RKO (cell line): ENCODE data around the gene KCTD16.

Experiments
- DNase-seq: peaks from one replicate; pipeline ENCODE4 v3.0.0-alpha.2; 2016; ENCODE audit warnings: low spot score

KCTD16 gene

DNA sequence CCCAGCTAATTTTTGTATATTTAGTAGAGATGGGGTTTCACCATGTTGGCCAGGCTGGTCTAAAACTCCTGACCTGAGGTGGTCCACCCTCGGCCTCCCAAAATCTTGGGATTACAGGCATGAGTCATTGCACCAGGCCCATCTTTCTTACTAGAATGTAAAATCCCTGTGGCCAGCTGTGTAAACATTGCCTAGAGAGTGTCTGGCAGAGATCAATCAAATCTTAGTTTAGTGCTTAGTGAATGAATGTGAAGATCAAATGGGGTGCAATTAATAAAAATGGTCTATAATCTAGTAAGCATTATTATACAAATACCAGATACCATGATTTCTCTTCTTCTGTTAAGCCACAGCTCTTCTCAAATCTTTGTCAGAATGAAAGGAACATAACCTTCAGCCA, 289.9 kb downstream of the KCTD16 start:
- DNase-seq = no peak

DNA sequence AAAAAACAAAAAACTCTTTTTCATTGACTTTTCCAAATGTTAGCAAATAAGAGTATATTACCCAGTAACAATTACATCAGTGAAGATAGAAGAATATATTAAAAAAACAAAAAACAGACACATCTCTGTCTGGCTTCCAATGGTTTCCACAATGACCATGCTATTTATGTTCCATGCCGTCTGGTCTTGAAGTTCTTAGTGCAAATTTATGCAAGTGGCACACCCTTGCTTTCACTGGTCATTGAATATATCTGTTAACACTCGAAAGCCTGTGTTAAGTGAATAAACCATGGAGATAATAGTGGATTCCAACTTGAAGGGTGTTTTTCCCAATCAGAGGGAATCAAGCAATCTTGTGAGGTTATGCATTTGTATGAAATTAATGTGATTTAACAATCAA, 291.9 kb downstream of the KCTD16 start:
- no peak for DNase-seq

GRCh38 chr5:144463481-144464223, 293.0 kb downstream of the KCTD16 start:
- DNase-seq = no peak

DNA sequence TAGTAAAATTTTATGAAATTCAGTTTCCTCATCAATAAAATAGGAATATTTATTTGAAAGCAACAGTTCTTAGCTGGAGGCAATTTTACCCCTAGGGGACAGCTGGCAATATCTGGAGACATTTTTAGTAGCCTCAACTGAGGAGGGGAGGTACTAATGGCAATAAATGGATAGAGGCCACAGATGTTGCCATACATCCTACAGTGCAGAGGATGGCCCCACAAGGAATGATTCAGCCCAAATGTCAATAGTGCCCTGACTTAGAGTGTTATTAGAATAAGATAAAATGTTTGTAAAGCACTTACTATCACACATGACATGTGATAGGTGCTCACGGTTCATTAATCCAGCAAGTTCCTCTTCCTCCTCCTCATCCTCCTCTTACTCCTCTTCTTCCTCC, 293.6 kb downstream of the KCTD16 start:
- no peak for DNase-seq

DNA sequence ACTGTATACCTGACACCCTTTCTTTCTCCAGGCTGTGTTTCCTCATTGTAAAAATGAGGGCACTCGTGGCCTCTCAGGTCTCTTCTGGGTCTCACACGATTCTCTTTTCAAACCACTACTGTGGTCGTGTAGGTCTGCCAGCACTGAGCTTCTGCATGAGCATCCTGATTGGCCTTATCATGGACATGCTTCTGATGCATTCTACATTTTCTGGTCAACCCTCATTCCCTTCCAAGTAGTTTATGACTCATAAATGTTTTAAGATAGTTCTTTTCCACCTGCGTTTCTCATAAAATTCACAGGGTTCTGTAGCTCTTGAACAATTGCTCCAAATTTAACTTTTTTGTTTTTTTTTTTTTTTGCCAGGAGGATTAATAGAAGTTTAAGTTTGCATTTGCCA, 294.8 kb downstream of the KCTD16 start:
- no peak for DNase-seq

GRCh38 chr5:144467792-144468191, 297.1 kb downstream of the KCTD16 start:
- DNase-seq = peak; percentile 41

DNA sequence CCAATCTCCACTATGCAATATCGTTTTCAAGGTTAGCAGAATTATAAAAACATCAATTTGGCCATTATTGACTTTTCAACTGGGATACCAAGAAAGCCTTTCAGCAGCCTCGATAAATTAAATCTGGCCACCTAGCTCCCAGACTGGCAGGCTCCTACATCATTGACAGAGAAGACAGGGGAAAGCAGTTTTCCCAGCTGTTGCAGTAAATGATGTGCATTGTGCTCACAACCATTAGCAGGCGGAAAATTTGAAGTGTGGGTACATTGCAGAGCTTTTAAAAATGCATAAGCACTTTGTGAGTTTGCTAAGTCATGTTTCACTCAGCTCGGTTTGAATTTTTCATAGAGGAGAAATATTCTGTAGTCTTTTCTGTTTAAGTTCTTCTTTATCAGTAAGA, 297.9 kb downstream of the KCTD16 start:
- DNase-seq = no peak

- no peak for DNase-seq
Observed at GRCh38 chr5:144469106-144469505, 298.4 kb downstream of the KCTD16 start.

DNA sequence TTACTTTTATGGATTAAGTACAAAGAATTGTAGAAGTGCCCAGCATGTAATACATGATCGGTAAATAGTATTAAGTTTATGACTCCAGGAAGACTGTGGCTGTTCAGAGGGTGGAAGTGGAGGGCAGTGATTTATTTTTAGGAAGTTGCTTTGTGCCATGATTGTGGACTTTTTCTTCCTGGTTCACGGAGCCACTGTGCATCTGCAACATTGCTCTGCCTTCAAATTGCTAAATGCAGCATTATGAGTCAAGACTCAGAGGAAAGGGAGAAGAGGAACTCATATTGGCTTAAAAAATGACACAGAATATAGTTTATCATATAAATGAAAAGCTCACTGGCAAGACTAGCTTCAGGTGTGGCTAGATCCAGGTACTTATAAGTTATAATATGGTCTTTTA, 301.5 kb downstream of the KCTD16 start:
- DNase-seq = no peak

GRCh38 chr5:144473650-144474049, 303.0 kb downstream of the KCTD16 start:
- no peak for DNase-seq

GRCh38 chr5:144478565-144478964, 307.9 kb downstream of the KCTD16 start:
- DNase-seq = no peak

DNA sequence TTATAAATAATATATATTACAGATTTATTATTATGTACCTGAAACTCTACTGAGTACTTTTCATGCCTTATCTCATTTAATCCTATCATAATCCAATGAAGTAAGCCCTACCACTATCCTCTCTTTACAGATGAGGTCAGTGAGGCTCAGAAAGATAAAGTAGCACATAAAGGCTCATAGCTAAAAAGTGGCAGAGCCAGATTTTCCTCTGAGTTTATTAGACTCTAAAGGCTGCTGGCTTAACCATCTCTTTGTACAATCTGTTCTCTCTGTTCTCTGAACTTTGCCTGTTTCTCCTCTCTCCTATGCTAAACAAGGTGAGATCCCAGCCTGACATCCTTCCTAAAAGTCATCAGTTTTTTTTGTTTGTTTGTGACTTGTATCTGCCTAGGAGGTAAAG, 311.2 kb downstream of the KCTD16 start:
- no peak for DNase-seq

DNA sequence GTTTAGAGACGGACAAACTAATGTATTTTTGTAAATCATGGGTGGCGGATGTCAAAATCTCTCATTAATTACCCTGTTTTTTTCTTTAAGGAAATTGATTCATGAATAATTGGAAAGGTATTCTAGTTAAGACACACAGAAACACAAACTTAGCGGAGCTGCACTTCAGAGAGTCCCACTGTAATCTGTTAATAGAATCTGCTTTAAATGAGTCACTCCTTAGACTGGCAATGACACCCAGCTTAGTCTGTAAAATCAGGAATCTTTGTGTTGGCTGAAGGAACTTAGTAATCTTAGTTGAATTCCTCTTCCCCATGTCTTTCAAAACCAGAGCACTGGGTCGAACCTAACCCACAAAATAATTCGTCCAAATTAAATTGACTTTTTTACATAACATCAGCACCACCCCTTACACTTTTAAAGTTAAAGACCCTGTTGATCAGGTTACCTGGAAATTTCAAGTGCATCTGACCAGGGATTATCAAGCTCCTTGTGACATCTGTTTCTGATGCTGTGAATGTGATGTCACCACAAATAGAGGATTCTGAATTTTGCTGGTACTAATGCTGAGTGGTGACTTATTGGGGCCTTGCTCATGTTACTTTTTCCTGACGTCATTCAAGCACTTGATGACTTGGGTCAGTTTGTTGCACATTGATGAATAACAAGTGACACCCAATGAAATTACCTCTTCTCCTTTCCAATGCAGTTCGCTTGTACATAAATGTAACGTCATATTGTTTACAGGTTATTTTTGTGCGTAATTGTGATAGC, 313.6 kb downstream of the KCTD16 start:
- DNase-seq = peak; percentile 58

DNA sequence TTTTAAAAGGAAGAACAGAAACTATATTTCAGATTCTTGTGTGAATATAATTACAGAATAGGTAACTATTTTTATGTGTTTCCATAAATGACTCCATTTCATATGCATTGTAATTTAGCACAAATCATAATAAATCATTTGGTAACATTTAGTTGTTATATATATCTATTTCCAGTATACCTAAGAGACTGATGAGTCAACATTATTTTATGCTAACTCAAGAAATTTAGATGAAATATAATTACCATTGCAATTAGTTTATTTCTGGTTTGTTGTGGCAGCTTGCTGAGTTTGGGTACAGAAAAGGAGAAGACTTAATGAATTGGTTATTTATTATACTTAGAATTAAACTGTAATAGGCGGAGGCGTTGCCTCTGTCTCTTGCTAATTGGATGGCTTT, 314.9 kb downstream of the KCTD16 start:
- DNase-seq = no peak

DNA sequence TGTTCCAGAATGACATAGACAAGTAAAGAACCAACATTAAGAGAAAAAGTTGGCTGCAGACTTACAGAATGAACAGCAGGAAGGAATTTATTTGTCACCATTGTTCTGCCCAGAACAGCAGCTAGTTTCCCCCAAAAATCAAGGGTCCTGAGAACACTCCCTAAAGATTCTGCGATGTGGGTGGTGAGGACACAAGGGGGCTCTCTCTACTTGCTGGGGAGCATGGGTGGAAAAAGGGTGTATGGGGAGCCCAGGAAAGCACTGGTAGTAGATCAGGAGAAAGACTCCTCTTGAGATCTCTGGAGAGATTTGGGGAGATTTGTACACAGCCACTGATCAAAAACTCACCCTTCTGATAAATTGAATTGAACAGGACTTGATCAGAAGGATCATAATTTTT, 316.5 kb downstream of the KCTD16 start:
- no peak for DNase-seq

DNA sequence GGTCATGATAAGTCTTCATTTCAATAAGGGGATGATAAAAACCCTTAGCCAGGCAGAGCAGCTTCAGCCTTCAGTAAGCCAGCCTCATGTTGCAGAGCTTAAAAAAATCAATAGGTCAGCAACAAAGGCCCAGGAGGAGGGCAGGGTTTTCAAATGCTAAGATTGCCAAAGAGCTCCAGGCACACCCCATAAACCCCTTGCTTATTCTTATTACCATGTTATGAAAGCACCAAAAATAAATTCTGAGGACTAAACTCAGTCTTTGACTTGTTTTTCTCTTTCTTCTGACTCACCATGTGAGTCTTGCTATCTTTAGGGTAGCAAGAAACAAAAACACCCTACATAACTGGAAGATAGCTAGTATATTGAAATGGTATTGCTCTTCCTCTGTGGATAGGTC, 317.1 kb downstream of the KCTD16 start:
- DNase-seq = no peak

GRCh38 chr5:144503123-144503522, 332.4 kb downstream of the KCTD16 start:
- no peak for DNase-seq

DNA sequence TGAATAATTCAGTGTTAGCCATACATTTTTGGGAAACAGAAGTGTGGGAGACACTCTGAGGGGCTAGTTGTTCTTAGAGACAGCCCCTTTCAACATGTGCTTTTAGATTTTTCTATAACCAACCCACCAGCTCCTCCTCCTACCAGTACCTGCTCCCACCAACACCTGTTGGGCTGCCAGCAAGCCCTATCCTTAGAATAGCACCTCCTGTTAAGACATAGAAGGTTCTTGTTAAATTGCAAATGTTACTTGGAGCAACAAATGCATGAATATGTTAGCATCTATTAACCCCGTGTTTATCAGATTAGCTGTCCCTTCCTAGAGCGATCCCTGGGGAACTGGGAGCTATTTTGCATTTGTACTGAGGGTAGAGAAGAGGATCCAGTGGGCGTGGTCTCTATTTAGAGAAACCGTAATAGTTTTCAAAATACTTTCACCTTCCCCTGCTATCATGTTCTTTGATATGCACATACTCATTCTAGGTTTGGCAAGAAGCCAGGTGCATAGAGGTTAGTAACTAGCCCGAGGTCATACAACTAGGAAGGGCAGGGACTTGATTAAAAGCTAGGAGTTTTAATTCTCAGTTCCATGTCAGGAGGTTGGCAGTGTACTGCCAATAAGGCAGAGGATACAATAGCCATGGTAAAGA, 334.4 kb downstream of the KCTD16 start:
- no peak for DNase-seq

DNA sequence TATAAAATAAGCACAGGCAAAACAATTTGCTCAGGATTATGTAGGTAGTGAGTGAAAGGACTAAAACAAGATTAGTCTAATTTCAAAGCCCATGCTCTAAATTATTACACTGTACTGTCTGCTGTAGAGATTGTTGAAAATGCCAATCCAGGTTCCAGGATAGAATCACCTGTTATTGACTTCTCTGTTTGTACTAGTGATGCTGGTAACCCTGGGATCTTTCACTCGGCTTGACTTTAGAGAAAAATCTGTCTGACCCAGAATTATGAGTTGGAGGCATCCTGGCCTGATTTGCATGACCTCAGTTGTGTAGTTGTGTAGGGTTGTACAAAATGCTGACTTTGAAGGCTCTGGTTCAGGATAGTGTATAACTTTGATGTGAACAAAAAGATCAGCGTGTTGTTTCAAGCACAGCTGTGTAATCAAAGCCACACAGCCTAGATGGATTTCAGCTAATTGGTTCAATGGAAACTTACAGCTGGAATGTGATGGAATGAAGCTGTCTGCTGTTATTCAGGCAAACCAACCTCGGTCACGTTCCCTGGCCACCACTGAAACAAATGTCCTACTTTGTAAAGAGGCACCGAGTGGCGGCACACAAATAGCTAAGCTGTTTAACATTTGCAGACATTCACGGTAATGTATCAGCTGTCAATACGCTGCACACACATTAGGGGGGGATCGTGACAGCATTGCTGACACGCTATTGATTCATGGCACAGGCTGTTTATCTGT, 340.3 kb downstream of the KCTD16 start:
- DNase-seq = no peak

DNA sequence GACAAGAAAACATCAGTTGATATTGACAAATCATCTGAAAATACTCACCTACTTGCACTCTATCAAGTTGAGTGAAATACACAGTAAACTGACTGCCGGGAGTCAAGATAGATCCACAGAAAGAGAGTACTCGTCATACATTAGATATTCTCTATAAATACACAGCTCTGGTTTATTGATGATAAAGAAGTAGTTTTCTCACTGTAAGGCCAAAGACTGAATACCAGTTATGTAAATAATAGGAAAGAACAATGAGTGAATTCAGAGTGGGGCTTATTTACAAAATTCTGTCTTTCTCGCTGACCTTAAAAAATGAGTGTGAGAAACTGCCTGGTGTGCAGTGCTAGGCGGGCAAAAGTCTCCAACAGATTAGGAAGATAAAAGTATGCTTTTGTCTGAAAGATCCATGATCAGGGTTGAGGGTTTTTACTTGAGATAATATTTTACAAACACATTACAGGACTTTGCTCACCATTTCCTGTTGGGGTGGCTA, 341.0 kb downstream of the KCTD16 start:
- no peak for DNase-seq

GRCh38 chr5:144522698-144523097, 352.0 kb downstream of the KCTD16 start:
- no peak for DNase-seq

DNA sequence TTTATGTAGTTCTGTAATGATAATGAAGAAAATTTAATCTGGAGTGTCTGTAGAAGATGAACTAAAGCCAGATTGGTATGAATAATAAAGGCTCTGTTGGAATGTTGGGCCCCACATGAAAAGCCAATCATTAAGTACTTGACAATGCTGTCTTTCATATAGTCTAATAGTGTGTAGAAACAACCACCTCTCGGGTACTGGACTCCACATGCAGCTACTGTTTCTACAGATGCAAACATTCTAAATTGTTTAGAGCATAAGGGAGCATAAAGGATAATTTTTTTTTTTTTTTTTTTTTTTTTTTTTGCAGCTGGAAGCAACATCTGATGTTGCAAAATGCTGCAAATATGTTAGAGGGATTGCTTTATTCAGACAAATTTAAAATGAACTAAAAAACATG, 354.3 kb downstream of the KCTD16 start:
- no peak for DNase-seq
